ENCODE results near the gene SERPINB6. TPM values are rescaled to one million over a fixed set of nuclear protein-coding genes. Genes with fewer than 3 reads are reported as not detected.

The SERPINB6 gene
- total RNA-seq, 1 donor from 2014 or later = 61.2 TPM

GRCh38 chr6:2970753-2971419, 481 bp downstream of the SERPINB6 start:
- Mint-ChIP-seq H3K36me3 (no peaks in the 10 kb centered on the region), H3K4me1 (ENCODE audit: unreplicated experiment) (peaks cover 20% of the 10 kb centered on the region), H3K27me3 (no peaks in the 10 kb centered on the region), H3K27ac (peak overlapping the region; percentile 82), H3K9me3 (no peaks in the 10 kb centered on the region), H3K4me3 (peak overlapping the region; percentile 92)
- peak; percentile 71 for DNase-seq (ENCODE audit: extremely low spot score, unreplicated experiment)
- no peak for TF ChIP-seq CTCF (conservative IDR thresholded peaks at IDR 0.05)

- no peak for DNase-seq (ENCODE audit: extremely low spot score, unreplicated experiment)
- H3K36me3 Mint-ChIP-seq = no peaks in the 10 kb centered on the region
- H3K4me3 Mint-ChIP-seq = peak overlapping the region; percentile 92
- H3K9me3 Mint-ChIP-seq = no peaks in the 10 kb centered on the region
- peak overlapping the region; percentile 82 for H3K27ac Mint-ChIP-seq
- H3K4me1 Mint-ChIP-seq (ENCODE audit: unreplicated experiment) = peaks cover 20% of the 10 kb centered on the region
- no peaks in the 10 kb centered on the region for H3K27me3 Mint-ChIP-seq
- TF ChIP-seq CTCF (conservative IDR thresholded peaks at IDR 0.05) = no peak
Measured at GRCh38 chr6:2970034-2970685, 1.2 kb downstream of the SERPINB6 start.

- no peaks in the 10 kb centered on the region for H3K9me3 Mint-ChIP-seq
- no peaks in the 10 kb centered on the region for H3K27me3 Mint-ChIP-seq
- no peaks in the 10 kb centered on the region for H3K36me3 Mint-ChIP-seq
- H3K27ac Mint-ChIP-seq = no peak overlapping the region
- peak overlapping the region; percentile 72 for H3K4me3 Mint-ChIP-seq
- no peak for TF ChIP-seq CTCF (conservative IDR thresholded peaks at IDR 0.05)
- peaks cover 20% of the 10 kb centered on the region for H3K4me1 Mint-ChIP-seq (ENCODE audit: unreplicated experiment)
- DNase-seq (ENCODE audit: extremely low spot score, unreplicated experiment) = no peak
Measured at GRCh38 chr6:2969549-2969948, 1.8 kb downstream of the SERPINB6 start.

GRCh38 chr6:2968600-2969135, 2.7 kb downstream of the SERPINB6 start:
- no peaks in the 10 kb centered on the region for H3K36me3 Mint-ChIP-seq
- H3K4me3 Mint-ChIP-seq = no peak overlapping the region
- no peak for TF ChIP-seq CTCF (conservative IDR thresholded peaks at IDR 0.05)
- H3K9me3 Mint-ChIP-seq = no peaks in the 10 kb centered on the region
- DNase-seq (ENCODE audit: extremely low spot score, unreplicated experiment) = no peak
- no peak overlapping the region for H3K27ac Mint-ChIP-seq
- H3K4me1 Mint-ChIP-seq (ENCODE audit: unreplicated experiment) = peaks cover 20% of the 10 kb centered on the region
- no peaks in the 10 kb centered on the region for H3K27me3 Mint-ChIP-seq

GRCh38 chr6:2967936-2968335, 3.4 kb downstream of the SERPINB6 start:
- H3K27ac Mint-ChIP-seq = no peak overlapping the region
- peaks cover 21% of the 10 kb centered on the region for H3K4me1 Mint-ChIP-seq (ENCODE audit: unreplicated experiment)
- no peaks in the 10 kb centered on the region for H3K27me3 Mint-ChIP-seq
- no peak overlapping the region for H3K4me3 Mint-ChIP-seq
- no peaks in the 10 kb centered on the region for H3K9me3 Mint-ChIP-seq
- no peak for DNase-seq (ENCODE audit: extremely low spot score, unreplicated experiment)
- no peaks in the 10 kb centered on the region for H3K36me3 Mint-ChIP-seq
- no peak for TF ChIP-seq CTCF (conservative IDR thresholded peaks at IDR 0.05)

Measured in type B pancreatic cell (in vitro differentiated cells).